ENCODE results near the gene TRAPPC13.
"Not testable (repeated sequence)": the region's sequence is repeated elsewhere in the genome, so short reads cannot be mapped to it uniquely, and the experiment has no call there.

Gene TRAPPC13

GRCh38 chr5:65624571-65625555, at the start of gene TRAPPC13, which contains the start of gene SHLD3:
Gene TRAPPC13 (plus strand): TSS chr5:65625027. CDS start chr5:65625061, 34 bp downstream.
Gene SHLD3 (plus strand): TSS chr5:65625027. CDS start chr5:65629588, 4,561 bp downstream.
- peak within 1 kb of the TSS; percentile 92 for H3K4me3 ChIP-seq (ENCODE audit: low read depth, low read length)
- H3K36me3 ChIP-seq (ENCODE audit: insufficient read depth, low read length), result 0 out of 2 replicates have a peak, but pooled peaks cover 6% of the 10 kb centered on the region
- H3K79me2 ChIP-seq (ENCODE audit: control insufficient read depth, insufficient read depth, low read length, unreplicated experiment), result peaks cover 68% of the 10 kb centered on the region
- H3K4me1 ChIP-seq (ENCODE audit: control insufficient read depth, insufficient read depth, low read length, unreplicated experiment), result peaks cover 18% of the 10 kb centered on the region
- H3K27me3 ChIP-seq (ENCODE audit: insufficient read depth, low read length), result no peaks in the 10 kb centered on the region
- peak within 1 kb of the TSS; percentile 80 for H3K27ac ChIP-seq (ENCODE audit: low read depth, low read length)
- H2AFZ ChIP-seq (ENCODE audit: low read length, unreplicated experiment), result peak within 1 kb of the TSS; percentile 94

GRCh38 chr5:65577141-65577540, 47.7 kb upstream of the TRAPPC13 start:
- Histone ChIP-seq H3K4me3 (ENCODE audit: low read depth, low read length) (no peak overlapping the region), H3K36me3 (ENCODE audit: insufficient read depth, low read length) (peaks cover 26% of the 10 kb centered on the region), H3K79me2 (ENCODE audit: control insufficient read depth, insufficient read depth, low read length, unreplicated experiment) (peaks cover 5% of the 10 kb centered on the region)

GRCh38 chr5:65588694-65589093, 36.1 kb upstream of the TRAPPC13 start:
- Histone ChIP-seq H3K27ac (ENCODE audit: low read depth, low read length) (no peak overlapping the region), H3K36me3 (ENCODE audit: insufficient read depth, low read length) (peaks cover 42% of the 10 kb centered on the region), H3K79me2 (ENCODE audit: control insufficient read depth, insufficient read depth, low read length, unreplicated experiment) (no peaks in the 10 kb centered on the region)

More at GRCh38 chr5:65577141-65577540, 47.7 kb upstream of the TRAPPC13 start:
- Histone ChIP-seq H3K27ac (ENCODE audit: low read depth, low read length) (no peak overlapping the region), H2AFZ (ENCODE audit: low read length, unreplicated experiment) (no peak overlapping the region), H3K27me3 (ENCODE audit: insufficient read depth, low read length) (no peaks in the 10 kb centered on the region), H3K4me1 (ENCODE audit: control insufficient read depth, insufficient read depth, low read length, unreplicated experiment) (no peaks in the 10 kb centered on the region)

GRCh38 chr5:65601761-65602160, 23.1 kb upstream of the TRAPPC13 start:
- not testable (repeated sequence) for H2AFZ ChIP-seq (ENCODE audit: low read length, unreplicated experiment); H3K4me1 ChIP-seq (ENCODE audit: control insufficient read depth, insufficient read depth, low read length, unreplicated experiment); H3K4me3 ChIP-seq (ENCODE audit: low read depth, low read length); H3K27ac ChIP-seq (ENCODE audit: low read depth, low read length); H3K79me2 ChIP-seq (ENCODE audit: control insufficient read depth, insufficient read depth, low read length, unreplicated experiment); H3K27me3 ChIP-seq (ENCODE audit: insufficient read depth, low read length)
- peaks cover 74% of the 10 kb centered on the region for H3K36me3 ChIP-seq (ENCODE audit: insufficient read depth, low read length)

More at GRCh38 chr5:65588694-65589093, 36.1 kb upstream of the TRAPPC13 start:
- Histone ChIP-seq H3K27me3 (ENCODE audit: insufficient read depth, low read length) (no peaks in the 10 kb centered on the region), H3K4me3 (ENCODE audit: low read depth, low read length) (no peak overlapping the region), H2AFZ (ENCODE audit: low read length, unreplicated experiment) (no peak overlapping the region), H3K4me1 (ENCODE audit: control insufficient read depth, insufficient read depth, low read length, unreplicated experiment) (peaks cover 4% of the 10 kb centered on the region)

- Histone ChIP-seq H3K4me3 (ENCODE audit: low read depth, low read length) (no peak overlapping the region), H3K36me3 (ENCODE audit: insufficient read depth, low read length) (peaks cover 44% of the 10 kb centered on the region), H3K27ac (ENCODE audit: low read depth, low read length) (no peak overlapping the region)
These were observed 13.3 kb upstream of the TRAPPC13 start for GRCh38 chr5:65611524-65611923.

GRCh38 chr5:65612298-65612907, 12.4 kb upstream of the TRAPPC13 start:
- Histone ChIP-seq H3K27me3 (ENCODE audit: insufficient read depth, low read length) (no peaks in the 10 kb centered on the region), H3K36me3 (ENCODE audit: insufficient read depth, low read length) (peaks cover 35% of the 10 kb centered on the region), H3K79me2 (ENCODE audit: control insufficient read depth, insufficient read depth, low read length, unreplicated experiment) (no peaks in the 10 kb centered on the region), H3K27ac (ENCODE audit: low read depth, low read length) (no peak overlapping the region), H3K4me1 (ENCODE audit: control insufficient read depth, insufficient read depth, low read length, unreplicated experiment) (no peaks in the 10 kb centered on the region), H2AFZ (ENCODE audit: low read length, unreplicated experiment) (no peak overlapping the region), H3K4me3 (ENCODE audit: low read depth, low read length) (no peak overlapping the region)

More at GRCh38 chr5:65611524-65611923, 13.3 kb upstream of the TRAPPC13 start:
- Histone ChIP-seq H3K4me1 (ENCODE audit: control insufficient read depth, insufficient read depth, low read length, unreplicated experiment) (no peaks in the 10 kb centered on the region), H2AFZ (ENCODE audit: low read length, unreplicated experiment) (no peak overlapping the region), H3K79me2 (ENCODE audit: control insufficient read depth, insufficient read depth, low read length, unreplicated experiment) (no peaks in the 10 kb centered on the region), H3K27me3 (ENCODE audit: insufficient read depth, low read length) (no peaks in the 10 kb centered on the region)

- H3K36me3 ChIP-seq (ENCODE audit: insufficient read depth, low read length), result no peaks in the 10 kb centered on the region
- no peak overlapping the region for H2AFZ ChIP-seq (ENCODE audit: low read length, unreplicated experiment)
- peaks cover 39% of the 10 kb centered on the region for H3K79me2 ChIP-seq (ENCODE audit: control insufficient read depth, insufficient read depth, low read length, unreplicated experiment)
- H3K4me1 ChIP-seq (ENCODE audit: control insufficient read depth, insufficient read depth, low read length, unreplicated experiment), result peaks cover 12% of the 10 kb centered on the region
- no peaks in the 10 kb centered on the region for H3K27me3 ChIP-seq (ENCODE audit: insufficient read depth, low read length)
- no peak overlapping the region for H3K27ac ChIP-seq (ENCODE audit: low read depth, low read length)
- no peak overlapping the region for H3K4me3 ChIP-seq (ENCODE audit: low read depth, low read length)
These were observed 4.8 kb upstream of the TRAPPC13 start for GRCh38 chr5:65620021-65620420.

GRCh38 chr5:65621961-65622360, 2.9 kb upstream of the TRAPPC13 start:
- peaks cover 57% of the 10 kb centered on the region for H3K79me2 ChIP-seq (ENCODE audit: control insufficient read depth, insufficient read depth, low read length, unreplicated experiment)
- not testable (repeated sequence) for H3K4me3 ChIP-seq (ENCODE audit: low read depth, low read length)

GRCh38 chr5:65623482-65623881, 1.3 kb upstream of the TRAPPC13 start:
- peaks cover 68% of the 10 kb centered on the region for H3K79me2 ChIP-seq (ENCODE audit: control insufficient read depth, insufficient read depth, low read length, unreplicated experiment)
- peak overlapping the region; percentile 92 for H3K4me3 ChIP-seq (ENCODE audit: low read depth, low read length)
- H2AFZ ChIP-seq (ENCODE audit: low read length, unreplicated experiment), result peak overlapping the region; percentile 59
- no peak overlapping the region for H3K27ac ChIP-seq (ENCODE audit: low read depth, low read length)
- no peaks in the 10 kb centered on the region for H3K36me3 ChIP-seq (ENCODE audit: insufficient read depth, low read length)
- H3K4me1 ChIP-seq (ENCODE audit: control insufficient read depth, insufficient read depth, low read length, unreplicated experiment), result peaks cover 18% of the 10 kb centered on the region
- no peaks in the 10 kb centered on the region for H3K27me3 ChIP-seq (ENCODE audit: insufficient read depth, low read length)

More at GRCh38 chr5:65621961-65622360, 2.9 kb upstream of the TRAPPC13 start:
- peaks cover 18% of the 10 kb centered on the region for H3K4me1 ChIP-seq (ENCODE audit: control insufficient read depth, insufficient read depth, low read length, unreplicated experiment)
- H3K27me3 ChIP-seq (ENCODE audit: insufficient read depth, low read length); H2AFZ ChIP-seq (ENCODE audit: low read length, unreplicated experiment); H3K36me3 ChIP-seq (ENCODE audit: insufficient read depth, low read length); H3K27ac ChIP-seq (ENCODE audit: low read depth, low read length): not testable (repeated sequence)

- Histone ChIP-seq H3K4me1 (ENCODE audit: control insufficient read depth, insufficient read depth, low read length, unreplicated experiment) (peaks cover 18% of the 10 kb centered on the region), H3K27me3 (ENCODE audit: insufficient read depth, low read length) (no peaks in the 10 kb centered on the region), H3K36me3 (ENCODE audit: insufficient read depth, low read length) (no peaks in the 10 kb centered on the region)
These were observed 729 bp upstream of the TRAPPC13 start, which contains the start of gene TRIM23 for GRCh38 chr5:65624025-65624570. Gene TRIM23 (minus strand): TSS chr5:65624333. CDS start chr5:65624274, 59 bp downstream.

More at GRCh38 chr5:65624025-65624570, 729 bp upstream of the TRAPPC13 start, which contains the start of gene TRIM23:
- peak within 1 kb of the TSS; percentile 80 for H3K27ac ChIP-seq (ENCODE audit: low read depth, low read length)
- peaks cover 63% of the 10 kb centered on the region for H3K79me2 ChIP-seq (ENCODE audit: control insufficient read depth, insufficient read depth, low read length, unreplicated experiment)
- H2AFZ ChIP-seq (ENCODE audit: low read length, unreplicated experiment), result peak within 1 kb of the TSS; percentile 94
- peak within 1 kb of the TSS; percentile 92 for H3K4me3 ChIP-seq (ENCODE audit: low read depth, low read length)
